Measurements from ENCODE around the gene CCDC102B. TPM values are rescaled to one million over a fixed set of nuclear protein-coding genes. Genes with fewer than 3 reads are reported as not detected.

CCDC102B gene
- total RNA-seq, 4 donors from 2014 or later: 6.7 to 15.3 (median 11.8) TPM

GRCh38 chr18:68822926-68823325 is 25.0 kb downstream of the CCDC102B start:
- ATAC-seq (ENCODE audit: low FRiP score): no peak
- TF ChIP-seq CTCF (IDR thresholded peaks at IDR 0.05): no peak

GRCh38 chr18:68826121-68826520 is 28.2 kb downstream of the CCDC102B start:
- TF ChIP-seq CTCF (IDR thresholded peaks at IDR 0.05): no peak
- no peak for DNase-seq (ENCODE audit: low spot score)
- ATAC-seq (ENCODE audit: low FRiP score): no peak

More at GRCh38 chr18:68822926-68823325, 25.0 kb downstream of the CCDC102B start:
- no peak for DNase-seq (ENCODE audit: low spot score)

GRCh38 chr18:68830256-68831045 is 32.6 kb downstream of the CCDC102B start:
- DNase-seq (ENCODE audit: low spot score) (no peak), ATAC-seq (ENCODE audit: low FRiP score) (no peak)
- TF ChIP-seq CTCF (IDR thresholded peaks at IDR 0.05): no peak

GRCh38 chr18:68833756-68834155 is 35.9 kb downstream of the CCDC102B start:
- no peak for DNase-seq (ENCODE audit: low spot score)
- no peak for TF ChIP-seq CTCF (IDR thresholded peaks at IDR 0.05)
- ATAC-seq (ENCODE audit: low FRiP score): no peak

- TF ChIP-seq CTCF (IDR thresholded peaks at IDR 0.05): no peak
- DNase-seq (ENCODE audit: low spot score) (no peak), ATAC-seq (ENCODE audit: low FRiP score) (peak; percentile 50)
These were observed 40.0 kb downstream of the CCDC102B start for GRCh38 chr18:68837665-68838451.

- DNase-seq (ENCODE audit: low spot score): no peak
- no peak for TF ChIP-seq CTCF (IDR thresholded peaks at IDR 0.05)
- ATAC-seq (ENCODE audit: low FRiP score): no peak
These were observed 41.8 kb downstream of the CCDC102B start for GRCh38 chr18:68839701-68840100.
